Trophoblast cell (in vitro differentiated cells and primary cell): ENCODE measurements around the gene SNX11.
A peak's percentile ranks its signal among the peaks of the same experiment; 100 is the strongest.

Experiments used
- DNase-seq, 2 donors: peaks; one replicate each; pipeline ENCODE4 v3.0.0-alpha.2; 2016
- H2AFZ ChIP-seq: 2 replicates; pipeline ENCODE4 v1.6.1; 2013; ENCODE audit warnings: low read length, moderate library complexity, mild to moderate bottlenecking; ENCODE audit not compliant: insufficient read depth, poor library complexity
- H2AK5ac ChIP-seq: 2 replicates; pipeline ENCODE4 v1.6.1; 2013; ENCODE audit warnings: mild to moderate bottlenecking, low read length
- H2BK120ac ChIP-seq: 2 replicates; pipeline ENCODE4 v1.6.1; 2013; ENCODE audit warnings: low read length, mild to moderate bottlenecking, moderate library complexity; ENCODE audit not compliant: insufficient read depth, poor library complexity
- H2BK12ac ChIP-seq: 2 replicates; pipeline ENCODE4 v1.6.1; 2013; ENCODE audit warnings: mild to moderate bottlenecking, low read length, moderate library complexity
- H2BK5ac ChIP-seq: 2 replicates; pipeline ENCODE4 v1.6.1; 2013; ENCODE audit warnings: low read length, low read depth, moderate library complexity, mild to moderate bottlenecking; ENCODE audit not compliant: poor library complexity
- H3K14ac ChIP-seq: 2 replicates; pipeline ENCODE4 v1.6.1; 2013; ENCODE audit warnings: mild to moderate bottlenecking, low read length
- H3K18ac ChIP-seq: 2 replicates; pipeline ENCODE4 v1.6.1; 2013; ENCODE audit warnings: mild to moderate bottlenecking, low read length
- H3K23ac ChIP-seq: 2 replicates; pipeline ENCODE4 v1.6.1; 2013; ENCODE audit warnings: low read length
- H3K27ac ChIP-seq: 2 replicates; pipeline ENCODE4 v1.5.1; 2013; ENCODE audit warnings: low read depth, mild to moderate bottlenecking, inconsistent platforms, low read length, moderate library complexity
- H3K27me3 ChIP-seq: 2 replicates; pipeline ENCODE4 v1.6.1; 2013; ENCODE audit warnings: inconsistent platforms, mild to moderate bottlenecking, low read length, moderate library complexity; ENCODE audit not compliant: insufficient read depth
- H3K36me3 ChIP-seq, 2 experiments: 1 replicate in 1 of 2; 2 replicates in 1 of 2; pipeline ENCODE4 v1.6.1; 2013; ENCODE audit warnings: low read length in 2 of 2, mild to moderate bottlenecking in 2 of 2, moderate library complexity in 1 of 2; ENCODE audit not compliant: insufficient read depth in 2 of 2, control insufficient read depth in 1 of 2
- H3K4ac ChIP-seq: 2 replicates; pipeline ENCODE4 v1.6.1; 2013; ENCODE audit warnings: low read depth, mild to moderate bottlenecking, low read length, moderate library complexity
- H3K4me1 ChIP-seq, 2 experiments: 1 replicate in 1 of 2; 2 replicates in 1 of 2; pipeline ENCODE4 v1.6.1; 2013; ENCODE audit warnings: low read length in 2 of 2, mild to moderate bottlenecking in 2 of 2, moderate library complexity in 1 of 2; ENCODE audit not compliant: insufficient read depth in 2 of 2, control insufficient read depth in 1 of 2
- H3K4me2 ChIP-seq: 2 replicates; pipeline ENCODE4 v1.6.1; 2013; ENCODE audit warnings: inconsistent platforms, mild to moderate bottlenecking, low read length, moderate library complexity
- H3K4me3 ChIP-seq: 2 replicates; pipeline ENCODE4 v1.5.1; 2013; ENCODE audit warnings: mild to moderate bottlenecking, low read depth, low read length, inconsistent platforms
- H3K79me1 ChIP-seq: one replicate; pipeline ENCODE4 v1.6.1; 2013; ENCODE audit warnings: low read length
- H3K79me2 ChIP-seq: 2 replicates; pipeline ENCODE4 v1.6.1; 2013; ENCODE audit warnings: low read length, mild to moderate bottlenecking; ENCODE audit not compliant: control insufficient read depth, insufficient read depth, poor library complexity
- H3K9ac ChIP-seq: 2 replicates; pipeline ENCODE4 v1.6.1; 2013; ENCODE audit warnings: mild to moderate bottlenecking, low read length
- H3K9me3 ChIP-seq: 2 replicates; pipeline ENCODE4 v1.6.1; 2013; ENCODE audit warnings: low read depth, mild to moderate bottlenecking, control low read depth, inconsistent platforms, low read length; ENCODE audit not compliant: insufficient read depth
- H4K12ac ChIP-seq: 2 replicates; pipeline ENCODE4 v1.6.1; 2013; ENCODE audit warnings: low read depth, mild to moderate bottlenecking, low read length, moderate library complexity
- H4K8ac ChIP-seq: 2 replicates; pipeline ENCODE4 v1.6.1; 2013; ENCODE audit warnings: low read depth, mild to moderate bottlenecking, low read length, moderate library complexity
- H4K91ac ChIP-seq: one replicate; pipeline ENCODE4 v1.6.1; 2013; ENCODE audit warnings: low read depth, mild to moderate bottlenecking, low read length, moderate library complexity
- WGBS: extraction: QIAGEN DNeasy Blood & Tissue Kit; methylation state at CpG from one replicate; pipeline ENCODE4 v1.1.7; 2013; ENCODE audit warnings: missing lambda C conversion rate; ENCODE audit not compliant: insufficient read length, insufficient coverage; ENCODE audit errors: extremely low coverage; 5-methylcytosine and 5-hydroxymethylcytosine counted together

The SNX11 gene

DNA sequence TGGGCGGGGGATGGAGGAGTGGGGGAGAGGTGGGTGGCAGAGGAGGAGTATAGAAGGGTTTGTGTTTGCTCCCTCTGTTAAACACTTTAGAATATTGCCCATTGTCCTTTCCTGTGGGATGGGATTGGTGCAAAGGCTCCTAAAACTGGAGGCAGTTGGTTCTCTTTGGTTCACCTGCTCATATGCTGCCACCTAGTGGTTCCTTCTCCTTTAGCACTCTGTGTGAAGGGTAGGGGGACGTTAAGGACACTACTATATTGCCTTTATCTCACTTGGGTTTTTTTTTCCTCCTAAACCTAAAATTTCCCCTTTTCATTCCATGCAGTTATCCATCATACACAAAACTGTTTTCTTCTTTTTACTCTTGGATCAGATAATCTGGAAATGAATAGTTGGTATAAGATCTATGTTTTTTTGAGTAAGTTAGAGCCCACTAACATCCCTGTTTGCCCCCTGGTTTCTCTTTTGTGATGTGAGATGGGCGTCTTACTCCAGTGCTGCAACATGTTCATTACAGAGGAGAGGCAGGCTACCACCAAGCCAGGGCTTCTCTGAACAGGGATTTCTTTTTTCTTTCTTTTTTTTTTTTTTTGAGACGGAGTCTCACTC, 23.8 kb downstream of the SNX11 start:
- Histone ChIP-seq H2BK5ac (no peak overlapping the region), H4K8ac (no peak overlapping the region), H2AFZ (no peak overlapping the region), H3K27ac (no peak overlapping the region), H3K18ac (no peak overlapping the region), H3K14ac (no peak overlapping the region), H3K4ac (no peak overlapping the region), H3K27me3 (no peaks in the 10 kb centered on the region), H3K23ac (no peak overlapping the region), H3K9ac (no peak overlapping the region), H3K79me2 (no peaks in the 10 kb centered on the region), H3K4me1 (peaks cover 5 to 8% of the 10 kb centered on the region in 2 experiments), H4K91ac (no peak overlapping the region), H4K12ac (no peak overlapping the region), H3K9me3 (no peaks in the 10 kb centered on the region), H2BK12ac (no peak overlapping the region), H2BK120ac (no peak overlapping the region), H2AK5ac (no peak overlapping the region), H3K4me3 (no peak overlapping the region), H3K36me3 (peaks cover 0 to 3% of the 10 kb centered on the region in 2 experiments), H3K4me2 (no peak overlapping the region), H3K79me1 (no peaks in the 10 kb centered on the region)
- WGBS: no CpG with 5 or more reads among the region's 4 CpGs
- DNase-seq: peak; percentile 57 to 89

DNA sequence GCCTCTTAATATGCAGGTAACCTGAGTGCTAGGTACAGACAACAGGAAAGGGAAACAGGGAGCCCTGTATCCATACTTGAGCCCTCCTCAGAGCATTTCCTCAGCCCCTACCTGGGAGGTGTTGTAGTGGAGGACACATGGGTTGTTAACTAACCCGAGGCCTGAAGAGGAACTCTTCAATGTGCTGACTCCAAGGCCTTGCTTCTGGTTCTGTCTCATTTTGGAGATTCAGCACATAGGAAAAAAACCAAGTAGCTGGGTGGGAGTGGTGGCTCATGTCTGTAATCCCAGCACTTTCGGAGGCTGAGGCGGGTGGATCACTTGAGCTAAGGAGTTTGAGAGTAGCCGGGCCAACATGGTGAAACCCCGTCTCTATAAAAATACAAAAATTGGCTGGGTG, 24.8 kb downstream of the SNX11 start:
- no peaks in the 10 kb centered on the region for H3K9me3 ChIP-seq
- H2BK5ac ChIP-seq: no peak overlapping the region
- no peak overlapping the region for H4K91ac ChIP-seq
- no peak overlapping the region for H3K9ac ChIP-seq
- DNase-seq: no peak
- no peaks in the 10 kb centered on the region for H3K79me1 ChIP-seq
- no peak overlapping the region for H4K12ac ChIP-seq
- no peak overlapping the region for H3K18ac ChIP-seq
- no peak overlapping the region for H2AK5ac ChIP-seq
- H3K4me1 ChIP-seq: peaks cover 3 to 4% of the 10 kb centered on the region in 2 experiments
- H3K36me3 ChIP-seq: peaks cover 0 to 3% of the 10 kb centered on the region in 2 experiments
- no peak overlapping the region for H3K4ac ChIP-seq
- no peak overlapping the region for H3K14ac ChIP-seq
- no peaks in the 10 kb centered on the region for H3K27me3 ChIP-seq
- WGBS: no CpG with 5 or more reads among the region's 5 CpGs
- H3K23ac ChIP-seq: no peak overlapping the region
- no peak overlapping the region for H2BK120ac ChIP-seq
- H3K27ac ChIP-seq: no peak overlapping the region
- no peak overlapping the region for H3K4me2 ChIP-seq
- H2BK12ac ChIP-seq: no peak overlapping the region
- H3K79me2 ChIP-seq: no peaks in the 10 kb centered on the region
- no peak overlapping the region for H3K4me3 ChIP-seq
- H2AFZ ChIP-seq: no peak overlapping the region
- H4K8ac ChIP-seq: no peak overlapping the region

DNA sequence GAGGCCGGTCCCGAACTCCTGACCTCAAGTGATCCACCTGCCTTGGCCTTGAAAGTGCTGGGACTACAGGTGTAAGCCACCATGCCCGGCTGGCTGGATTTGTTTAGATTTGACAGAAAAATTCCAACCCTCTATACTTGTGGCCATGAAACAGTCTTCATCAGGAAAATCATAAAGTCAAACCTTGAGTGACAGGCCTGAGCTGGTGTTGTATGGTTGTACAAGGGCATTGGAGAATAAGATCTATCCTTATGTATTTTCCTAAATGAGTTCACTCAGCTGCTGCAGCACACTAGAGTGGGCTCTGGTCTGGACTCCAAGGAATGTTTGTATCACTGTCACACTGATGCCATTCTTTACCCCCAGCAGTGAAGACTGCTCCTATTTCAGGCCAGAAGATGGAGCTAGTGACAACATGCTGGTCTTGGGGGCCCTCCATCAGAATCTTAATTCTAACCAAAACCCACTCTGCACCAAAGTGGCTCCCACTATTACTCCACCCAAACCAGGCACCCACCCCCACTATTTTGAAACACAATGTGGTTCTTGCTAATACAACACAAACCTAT, 27.4 kb downstream of the SNX11 start:
- Histone ChIP-seq H2BK5ac (no peak overlapping the region), H3K27ac (no peak overlapping the region), H4K12ac (no peak overlapping the region), H3K36me3 (no peaks in the 10 kb centered on the region), H3K23ac (no peak overlapping the region), H2BK12ac (no peak overlapping the region), H3K79me2 (no peaks in the 10 kb centered on the region), H3K79me1 (no peaks in the 10 kb centered on the region), H3K18ac (no peak overlapping the region), H4K8ac (no peak overlapping the region), H3K4me3 (no peak overlapping the region), H3K4ac (no peak overlapping the region), H3K4me1 (no peaks in the 10 kb centered on the region), H3K14ac (no peak overlapping the region), H2AK5ac (no peak overlapping the region), H2AFZ (no peak overlapping the region), H3K9me3 (no peaks in the 10 kb centered on the region), H3K9ac (no peak overlapping the region), H4K91ac (no peak overlapping the region), H3K27me3 (no peaks in the 10 kb centered on the region), H2BK120ac (no peak overlapping the region), H3K4me2 (no peak overlapping the region)
- no peak for DNase-seq
- no CpG with 5 or more reads among the region's 3 CpGs for WGBS

DNA sequence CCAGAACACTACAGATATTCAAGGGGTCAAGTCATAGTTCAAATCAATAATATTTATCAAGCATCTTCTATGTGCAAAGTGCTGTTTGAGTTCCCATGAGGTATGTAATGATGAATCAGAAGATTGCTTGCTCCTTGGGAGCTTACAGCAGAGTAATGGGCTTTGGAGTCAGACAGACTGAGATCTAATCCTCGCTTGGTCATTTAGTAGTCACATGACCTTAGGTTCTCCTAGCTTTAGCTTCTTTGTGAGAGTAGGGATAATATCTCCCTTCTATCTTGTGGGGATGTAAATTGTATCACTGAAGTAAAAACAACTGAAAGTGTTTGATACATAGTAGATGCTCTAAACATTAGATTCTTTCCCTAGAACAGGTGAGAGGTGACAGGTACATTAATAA, 30.1 kb downstream of the SNX11 start:
- H3K18ac ChIP-seq: no peak overlapping the region

More for the DNA sequence above, 30.1 kb downstream of the SNX11 start:
- no peaks in the 10 kb centered on the region for H3K79me2 ChIP-seq
- H3K4me1 ChIP-seq: no peaks in the 10 kb centered on the region
- H3K27me3 ChIP-seq: no peaks in the 10 kb centered on the region
- H3K36me3 ChIP-seq: no peaks in the 10 kb centered on the region
- no peak overlapping the region for H4K12ac ChIP-seq
- H2BK12ac ChIP-seq: no peak overlapping the region
- H3K79me1 ChIP-seq: no peaks in the 10 kb centered on the region
- H4K8ac ChIP-seq: no peak overlapping the region
- no peak overlapping the region for H2AFZ ChIP-seq
- no peak overlapping the region for H3K4me3 ChIP-seq
- no peak overlapping the region for H3K4me2 ChIP-seq
- no peak overlapping the region for H3K27ac ChIP-seq
- H3K9me3 ChIP-seq: no peaks in the 10 kb centered on the region
- H2BK5ac ChIP-seq: no peak overlapping the region
- H2BK120ac ChIP-seq: no peak overlapping the region
- H3K23ac ChIP-seq: no peak overlapping the region
- H3K14ac ChIP-seq: no peak overlapping the region
- no peak overlapping the region for H3K9ac ChIP-seq
- no peak overlapping the region for H4K91ac ChIP-seq
- no peak overlapping the region for H2AK5ac ChIP-seq
- no peak overlapping the region for H3K4ac ChIP-seq
- no CpG with 5 or more reads among the region's 1 CpG for WGBS
- DNase-seq: no peak
